SH-SY5Y (cell line): ENCODE data around the gene SGCA.

Experiments
- GATA2 ChIP-seq: IDR thresholded peaks from 2 replicates; pipeline ENCODE4 v1.6.1; 2011; ENCODE audit warnings: mild to moderate bottlenecking, low read depth, low read length
- GATA3 ChIP-seq: IDR thresholded peaks from 2 replicates; pipeline ENCODE4 v1.6.1; 2011; ENCODE audit warnings: low read depth, mild to moderate bottlenecking, low read length, moderate library complexity

- TF ChIP-seq GATA3 (no peak), GATA2 (no peak)
These were observed 53.5 kb downstream of the SGCA start for GRCh38 chr17:50219342-50219741.
